Ammon's horn (tissue), 1 donor: ENCODE results near the gene TPRA1.

Experiments used
- DNase-seq: peaks from one replicate; pipeline ENCODE4 v3.0.0-alpha.2; 2016; ENCODE audit warnings: low spot score

The TPRA1 gene

DNA sequence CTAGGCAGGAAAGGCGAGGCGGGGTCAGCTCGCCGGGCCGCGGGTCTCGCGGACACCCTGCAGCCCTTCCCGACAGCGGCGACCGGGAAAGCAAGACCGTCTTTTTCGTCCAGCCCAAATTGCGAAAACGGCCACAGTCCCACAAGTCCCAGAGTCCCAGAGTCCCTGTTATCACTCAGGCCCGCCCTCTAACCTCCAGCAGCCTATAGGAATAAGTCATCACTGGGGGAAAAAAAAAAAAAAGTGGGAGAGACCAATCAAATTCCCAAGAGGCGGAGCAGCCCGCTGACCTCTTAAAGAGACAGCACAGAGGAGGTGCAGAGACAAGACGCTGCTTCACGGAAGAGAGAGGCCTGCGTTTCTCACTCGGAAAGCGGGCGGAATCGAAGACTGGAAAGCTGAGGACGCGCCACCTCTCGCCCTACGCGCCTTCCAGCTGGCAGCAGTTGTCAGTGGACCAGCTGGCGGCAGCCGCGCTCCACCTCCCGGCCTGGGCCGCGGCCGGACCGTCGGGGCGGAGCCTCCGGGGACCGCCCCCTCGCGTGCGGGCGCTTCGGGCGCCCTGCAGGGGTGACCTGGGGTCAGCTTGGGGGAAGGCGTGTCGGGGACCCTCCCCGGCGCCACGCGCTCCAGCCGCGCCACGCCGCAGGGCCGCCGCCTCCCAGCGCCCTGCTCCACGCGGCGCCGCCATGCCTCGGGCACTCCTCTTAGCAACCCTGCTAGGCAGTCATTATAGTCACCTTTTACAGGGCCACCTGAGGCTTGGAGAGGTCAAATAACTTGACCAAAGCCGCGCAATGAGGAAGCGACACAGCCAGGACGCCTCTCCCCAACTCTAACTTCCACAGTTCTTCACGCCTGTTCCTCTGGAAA lies at the start of gene TPRA1:
TSS of gene TPRA1 (minus strand) at position 141 of the 873 bp plus-strand sequence. CDS start 10,587 bp downstream, outside the sequence.
- peak; percentile 97 for DNase-seq

GRCh38 chr3:127640042-127640355 lies 49.5 kb upstream of the TPRA1 start:
- DNase-seq: no peak

DNA sequence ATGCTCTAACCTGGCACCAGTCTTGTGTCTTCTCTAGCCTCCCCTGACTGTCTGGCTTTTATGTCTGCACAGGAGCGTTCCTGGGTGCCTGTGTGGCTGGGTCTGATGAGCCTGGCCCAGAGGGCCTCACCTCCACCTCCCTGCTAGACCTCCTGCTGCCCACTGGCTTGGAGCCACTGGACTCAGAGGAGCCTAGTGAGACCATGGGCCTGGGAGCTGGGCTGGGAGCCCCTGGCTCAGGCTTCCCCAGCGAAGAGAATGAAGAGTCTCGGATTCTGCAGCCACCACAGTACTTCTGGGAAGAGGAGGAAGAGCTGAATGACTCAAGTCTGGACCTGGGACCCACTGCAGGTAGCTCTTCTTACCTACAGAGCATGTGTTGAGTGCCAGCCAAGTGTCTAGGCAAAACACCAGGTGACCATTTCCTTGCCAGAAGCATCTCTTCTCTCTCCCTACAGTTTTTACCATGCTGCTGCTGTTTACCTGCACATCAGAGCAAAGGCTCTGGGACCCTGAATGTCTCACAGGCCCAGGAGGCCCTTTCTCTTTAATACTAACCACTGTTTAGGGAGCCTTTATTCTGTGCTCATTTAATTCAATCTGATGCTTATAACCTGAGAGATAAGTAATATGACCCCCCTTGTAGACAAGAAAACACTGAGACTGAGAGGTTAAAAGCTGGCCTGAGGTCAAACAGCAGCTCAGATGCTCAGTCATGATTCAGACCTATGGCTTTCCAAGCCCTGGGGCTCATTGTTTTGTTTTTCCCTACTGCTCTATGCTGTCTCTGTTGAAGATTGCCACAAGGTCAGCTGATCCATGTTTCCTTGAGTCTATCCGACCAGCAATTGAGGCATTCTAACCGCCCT lies 48.9 kb upstream of the TPRA1 start:
- DNase-seq: no peak

GRCh38 chr3:127637971-127638370 lies 47.4 kb upstream of the TPRA1 start:
- DNase-seq: no peak

DNA sequence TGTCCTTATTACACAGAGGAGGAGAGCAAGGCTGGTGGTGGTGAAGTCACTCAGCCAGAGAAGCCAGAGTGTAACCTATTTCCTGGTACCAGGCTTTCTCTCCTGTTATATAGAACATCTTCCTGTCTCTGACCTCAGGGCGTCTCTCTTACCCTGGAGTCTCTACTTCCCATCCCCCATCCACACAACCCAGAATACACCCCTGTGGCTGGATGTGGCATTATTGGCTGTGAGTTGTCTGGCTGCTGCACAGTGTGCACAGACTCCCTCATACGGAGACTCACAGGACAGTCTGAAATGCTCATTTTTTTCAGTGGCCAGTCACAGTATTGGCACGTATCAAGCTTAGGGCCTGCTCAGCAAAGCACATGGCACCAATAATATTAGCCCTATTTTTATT lies 47.0 kb upstream of the TPRA1 start:
- DNase-seq: no peak

- no peak for DNase-seq
Observed at GRCh38 chr3:127634653-127635052, 44.1 kb upstream of the TPRA1 start.

- no peak for DNase-seq
Observed at GRCh38 chr3:127632035-127632820, 41.7 kb upstream of the TPRA1 start.

DNA sequence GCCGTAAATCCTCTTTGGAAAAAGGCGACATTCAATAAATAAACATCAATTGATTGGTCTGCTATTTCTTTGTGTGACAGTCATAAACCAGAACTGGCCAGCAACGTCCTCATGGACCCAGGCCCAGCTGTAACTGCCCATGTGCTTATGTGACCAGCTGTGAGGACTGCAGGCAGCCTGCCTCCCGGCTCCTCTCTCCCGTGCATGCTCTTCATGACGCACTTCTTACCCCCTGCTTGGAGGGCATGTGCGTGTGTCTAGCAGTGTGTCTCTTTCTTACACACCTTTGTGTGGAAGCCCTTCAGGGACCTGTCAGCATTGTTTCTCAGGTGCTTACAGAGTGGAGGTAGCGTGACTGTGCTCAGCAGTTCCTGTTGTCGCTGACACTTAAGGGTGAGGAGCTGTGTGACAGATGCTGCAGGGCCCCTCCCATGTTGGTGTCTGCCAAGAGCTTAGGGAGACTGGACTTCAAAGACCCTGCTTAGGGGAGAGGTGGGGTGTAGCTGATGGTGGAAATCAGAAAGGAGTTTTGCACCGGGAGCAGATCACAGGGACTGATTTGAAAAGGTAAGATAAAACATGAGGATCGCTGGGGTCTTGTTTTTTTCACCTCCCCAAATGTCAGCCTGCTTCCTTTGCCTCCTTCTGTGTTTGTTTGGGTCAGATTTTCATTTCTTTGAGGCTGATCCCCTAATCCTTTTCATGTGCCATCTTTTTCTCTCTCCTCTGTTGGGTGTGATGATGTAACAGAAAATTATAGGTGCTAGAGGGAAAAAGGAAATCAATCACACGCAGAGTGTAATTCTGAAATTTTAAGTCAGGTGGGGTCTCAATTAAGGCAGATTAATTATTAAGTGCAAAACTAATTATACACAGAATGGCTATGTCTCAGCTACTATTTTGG lies 40.5 kb upstream of the TPRA1 start:
- DNase-seq: no peak

DNA sequence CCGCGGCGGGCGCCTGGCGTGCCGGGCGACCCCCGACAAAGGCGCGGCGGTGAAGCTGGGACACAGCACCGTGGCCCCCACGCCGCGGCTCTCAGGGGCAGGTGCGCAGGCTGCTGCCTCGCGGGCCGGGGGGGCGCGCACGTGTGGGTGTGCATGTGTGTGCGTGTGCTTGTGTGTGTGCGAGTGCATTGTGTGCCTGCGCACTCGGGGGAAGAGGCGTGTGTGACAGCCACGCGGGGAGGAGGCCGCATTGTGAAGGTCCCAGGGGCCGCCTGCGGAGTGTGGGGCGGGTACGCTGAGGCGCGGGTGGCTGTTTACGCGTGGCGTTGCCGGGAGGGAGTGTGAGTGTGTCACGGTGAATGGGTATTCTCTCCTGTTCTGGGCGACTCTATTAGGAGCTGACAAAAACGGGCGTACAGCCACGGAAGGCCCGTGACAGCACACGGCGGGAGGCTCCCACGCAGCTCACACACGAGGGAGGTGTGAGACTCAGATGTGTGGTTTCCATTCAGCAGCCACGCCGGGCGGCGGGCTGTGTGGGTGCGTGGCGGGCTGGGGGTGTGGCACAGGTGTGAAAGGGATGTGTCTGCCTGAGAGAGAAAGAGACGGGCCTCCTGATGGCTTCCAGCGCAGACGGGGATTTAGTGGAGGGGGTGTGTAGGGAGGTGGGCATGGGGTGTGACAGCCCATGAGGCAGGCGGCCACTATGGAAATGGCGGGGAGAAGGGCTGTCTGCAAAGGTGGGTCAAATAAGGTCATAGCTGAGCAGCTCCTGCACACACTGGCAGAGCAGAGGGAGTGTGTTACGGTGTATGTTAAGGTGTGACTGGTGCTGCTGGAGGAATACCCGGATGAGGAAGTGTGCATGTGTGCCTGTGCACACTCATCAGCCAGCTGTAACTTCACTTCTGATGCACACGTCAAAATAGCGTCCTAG lies 39.2 kb upstream of the TPRA1 start:
- DNase-seq: peak; percentile 33

DNA sequence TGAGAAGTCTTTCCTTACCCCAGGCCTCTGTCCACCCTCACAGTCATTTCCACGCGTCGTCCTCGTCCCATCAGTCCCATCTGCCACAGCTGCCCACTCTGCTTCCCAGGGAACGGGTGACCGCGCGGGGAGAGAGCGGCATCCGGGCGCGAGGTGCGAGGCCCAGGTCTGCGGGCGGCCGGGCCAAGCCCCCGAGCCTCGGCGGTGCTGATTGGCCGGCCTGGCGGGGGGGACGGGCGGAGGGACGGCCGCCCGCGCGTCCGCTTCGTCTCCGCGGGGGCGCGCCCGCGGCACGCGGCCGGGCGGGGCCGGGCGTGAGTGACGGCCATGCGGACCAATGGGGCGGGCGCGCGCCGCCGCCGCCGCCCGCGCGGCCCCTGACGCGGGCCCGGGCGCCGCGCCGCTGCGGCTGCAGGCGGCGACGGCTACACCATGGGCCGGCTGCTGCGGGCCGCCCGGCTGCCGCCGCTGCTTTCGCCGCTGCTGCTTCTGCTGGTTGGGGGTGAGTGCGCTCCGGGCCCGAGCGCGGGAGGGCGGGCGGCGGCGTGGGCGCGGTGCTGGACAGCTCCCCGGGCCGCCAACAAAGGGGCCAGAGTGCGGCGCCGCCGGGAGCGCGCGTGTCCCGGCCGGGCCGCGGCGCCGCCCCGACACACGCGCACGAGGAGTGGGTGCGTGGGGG lies 38.4 kb upstream of the TPRA1 start, which contains the start of gene PODXL2:
TSS of gene PODXL2 (plus strand) at position 398 of the 679 bp plus-strand sequence. CDS start at position 433, 35 bp downstream.
- DNase-seq: peak; percentile 59

GRCh38 chr3:127628426-127628787 lies 37.9 kb upstream of the TPRA1 start:
- no peak for DNase-seq

DNA sequence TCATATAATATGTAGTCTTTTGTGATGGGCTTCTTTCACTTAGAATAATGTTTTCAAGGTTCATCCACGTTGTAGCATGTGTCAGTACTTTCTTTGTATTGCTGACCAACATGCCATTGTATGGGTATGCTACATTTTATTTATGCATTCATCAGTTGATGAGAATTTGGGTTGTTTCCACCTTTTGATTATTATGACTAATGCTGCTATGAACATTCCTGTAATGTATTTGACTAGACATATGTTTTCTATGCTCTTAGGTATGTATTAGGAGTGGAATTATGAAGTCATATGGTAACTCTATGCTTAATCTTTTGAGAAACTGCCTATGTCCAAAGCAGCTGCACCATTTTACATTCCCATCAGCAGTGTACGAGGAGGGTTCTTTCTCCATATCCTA lies 35.3 kb upstream of the TPRA1 start:
- DNase-seq: no peak

GRCh38 chr3:127624063-127624462 lies 33.5 kb upstream of the TPRA1 start:
- no peak for DNase-seq

DNA sequence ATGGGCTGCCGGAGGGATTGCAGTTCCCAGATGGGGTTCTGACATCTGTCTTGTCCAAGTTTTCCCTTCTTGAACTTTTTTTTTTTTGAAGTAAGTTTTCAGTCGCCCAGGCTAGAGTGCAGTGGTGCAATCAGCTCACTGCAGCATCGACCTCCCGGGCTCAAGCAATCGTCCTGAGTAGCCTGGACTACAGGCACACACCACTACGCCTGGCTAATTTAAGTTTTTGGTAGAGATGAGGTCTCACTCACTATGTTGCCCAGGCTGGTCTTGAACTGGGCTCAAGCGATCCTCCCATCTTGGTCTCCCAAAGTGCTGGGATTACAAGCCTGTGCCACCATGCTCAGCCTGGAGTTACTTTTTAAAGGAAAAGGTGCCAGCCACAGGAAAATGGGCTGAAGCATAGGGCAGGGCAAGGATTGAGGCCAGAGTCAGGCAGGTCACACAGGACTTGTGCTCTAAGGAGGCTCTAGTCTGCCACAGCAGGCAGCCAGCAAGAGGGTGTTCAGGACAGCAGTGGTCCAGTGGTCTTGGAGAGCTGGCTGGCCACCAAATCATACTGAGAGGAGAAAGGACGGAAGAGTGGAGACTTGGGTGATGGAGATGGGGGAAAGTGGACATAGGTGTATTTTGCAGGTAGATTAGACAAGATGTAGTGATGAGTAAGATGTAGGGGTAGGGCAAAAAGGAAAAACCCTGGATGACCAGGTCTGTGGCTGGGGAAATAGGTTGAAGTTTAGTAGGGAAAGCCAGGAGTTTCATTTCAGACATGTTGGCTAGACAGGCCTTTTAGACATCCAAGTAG lies 32.4 kb upstream of the TPRA1 start:
- DNase-seq: no peak

GRCh38 chr3:127622031-127622430 lies 31.5 kb upstream of the TPRA1 start:
- no peak for DNase-seq

DNA sequence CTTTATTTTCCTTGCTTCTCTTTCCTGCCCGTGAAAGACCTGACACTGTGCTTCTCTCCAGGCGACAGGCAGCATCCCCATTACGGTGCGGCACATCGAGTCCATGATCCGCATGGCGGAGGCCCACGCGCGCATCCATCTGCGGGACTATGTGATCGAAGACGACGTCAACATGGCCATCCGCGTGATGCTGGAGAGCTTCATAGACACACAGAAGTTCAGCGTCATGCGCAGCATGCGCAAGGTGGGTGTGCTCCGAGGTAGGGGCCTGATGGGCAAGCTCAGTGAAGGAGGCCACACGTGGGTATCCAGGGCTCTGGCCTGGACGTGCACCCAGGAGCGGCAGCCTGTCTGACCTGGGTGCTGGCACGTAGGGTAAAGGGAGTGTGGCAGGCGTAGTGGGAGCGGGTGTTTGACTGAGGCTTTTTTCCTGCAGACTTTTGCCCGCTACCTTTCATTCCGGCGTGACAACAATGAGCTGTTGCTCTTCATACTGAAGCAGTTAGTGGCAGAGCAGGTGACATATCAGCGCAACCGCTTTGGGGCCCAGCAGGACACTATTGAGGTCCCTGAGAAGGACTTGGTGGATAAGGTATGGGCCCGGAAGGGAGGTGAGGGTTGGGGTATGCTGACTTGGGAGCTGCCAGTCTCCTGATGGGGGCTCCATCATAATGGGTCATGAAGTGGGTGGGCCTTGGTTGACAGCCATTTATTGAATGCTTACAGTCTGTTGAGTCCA lies 30.3 kb upstream of the TPRA1 start:
- DNase-seq: no peak

DNA sequence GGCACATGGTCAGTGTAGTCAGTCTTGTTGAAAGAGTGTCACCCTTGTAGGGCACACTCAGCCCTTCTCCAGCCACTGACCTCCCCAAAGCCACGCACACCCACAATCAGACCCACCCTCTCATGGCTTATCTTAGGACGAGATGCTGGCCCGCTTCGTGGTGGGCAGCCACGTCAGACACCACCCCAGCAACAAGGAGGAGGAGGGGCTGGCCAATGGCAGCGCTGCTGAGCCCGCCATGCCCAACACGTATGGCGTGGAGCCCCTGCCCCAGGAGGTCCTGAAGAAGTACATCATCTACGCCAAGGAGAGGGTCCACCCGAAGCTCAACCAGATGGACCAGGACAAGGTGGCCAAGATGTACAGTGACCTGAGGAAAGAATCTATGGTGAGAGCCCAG lies 28.4 kb upstream of the TPRA1 start:
- DNase-seq: no peak
